Caco-2 (cell line): ENCODE data around the gene KCNIP4. TPM values are rescaled to one million over a fixed set of nuclear protein-coding genes. Genes with fewer than 3 reads are reported as not detected.

Experiments
- BruUV-seq: library from RNA; stranded (reverse); fragments of 400-500 nt; replicated peaks from 2 replicates; lab custom pipeline; 2021; lab: Mats Ljungman, UMichigan
- CTCF ChIA-PET: fragments of 300-600 bp; sonication (Branson Sonifier 250); formaldehyde crosslinking; loops from one replicate; lab custom pipeline; 2022; ENCODE audit warnings: antibody characterized with exemption; lab: Charles Lee
- POLR2A ChIA-PET: fragments of 300-600 bp; sonication (Branson Sonifier 250); formaldehyde crosslinking; loops from one replicate; lab custom pipeline; 2022; ENCODE audit warnings: antibody characterized with exemption; lab: Charles Lee
- DNase-seq, 2 experiments: peaks; one replicate each; pipeline versions ENCODE4 v3.0.0 to v3.0.0-alpha.2; 2020 to 2022
- H3K27me3 ChIP-seq: replicated peaks from 2 replicates; pipeline ENCODE4 v1.6.0; 2011; ENCODE audit warnings: low read length; ENCODE audit not compliant: control insufficient read depth, insufficient read depth
- H3K36me3 ChIP-seq: 2 replicates; pipeline ENCODE4 v1.5.1; 2011; ENCODE audit warnings: low read length; ENCODE audit not compliant: control insufficient read depth, insufficient read depth
- H3K4me1 ChIP-seq: fragments of 250-450 bp; sonication (Bioruptor Pico); 2 replicates; pipeline ENCODE4 v1.5.1; 2020; ENCODE audit warnings: mild to moderate bottlenecking
- H3K4me3 ChIP-seq: 2 replicates; pipeline ENCODE4 v1.5.1; 2011; ENCODE audit warnings: low read depth, mild to moderate bottlenecking, control low read depth, low read length
- H3K9me3 ChIP-seq: fragments of 250-450 bp; sonication (Bioruptor Pico); 2 replicates; pipeline ENCODE4 v1.5.1; 2020; ENCODE audit warnings: mild to moderate bottlenecking, moderate library complexity
- H3K27ac Mint-ChIP-seq: one replicate; pipeline ENCODE4 v1.8.0; 2022; ENCODE audit warnings: mixed read lengths; ENCODE audit not compliant: unreplicated experiment
- H3K27me3 Mint-ChIP-seq: one replicate; pipeline ENCODE4 v1.8.0; 2022; ENCODE audit warnings: mixed read lengths; ENCODE audit not compliant: insufficient read depth, unreplicated experiment
- H3K36me3 Mint-ChIP-seq: one replicate; pipeline ENCODE4 v1.8.0; 2022; ENCODE audit warnings: mild to moderate bottlenecking, mixed read lengths; ENCODE audit not compliant: insufficient read depth, unreplicated experiment
- H3K4me1 Mint-ChIP-seq: one replicate; pipeline ENCODE4 v1.8.0; 2022; ENCODE audit warnings: low read depth, mixed read lengths; ENCODE audit not compliant: unreplicated experiment
- H3K4me3 Mint-ChIP-seq: one replicate; pipeline ENCODE4 v1.8.0; 2022; ENCODE audit warnings: mild to moderate bottlenecking, moderate library complexity, mixed read lengths; ENCODE audit not compliant: unreplicated experiment
- H3K9me3 Mint-ChIP-seq: one replicate; pipeline ENCODE4 v1.8.0; 2022; ENCODE audit warnings: mixed read lengths; ENCODE audit not compliant: unreplicated experiment
- intact Hi-C: fragments of 100-400 bp; cut with micrococcal nuclease; formaldehyde crosslinking; loops from one replicate; pipeline ENCODE4 v1.10.0; 2022; ENCODE audit not compliant: unreplicated experiment
- total RNA-seq: library from RNA; stranded (reverse); gene quantifications from 2 replicates; pipeline ENCODE4 v1.2.3, GENCODE V29; 2022
- TF ChIP-seq, protein P1 (sequence below), 2 experiments: fragments of 200-600 bp in 1 of 2; IDR thresholded peaks; 1 replicate in 1 of 2; 2 replicates in 1 of 2; pipeline versions ENCODE4 v1.5.1 to v1.8.0; 2011 to 2022; ENCODE audit warnings: antibody characterized with exemption in 1 of 2, control low read depth in 1 of 2, inconsistent platforms in 1 of 2, low read depth in 1 of 2, low read length in 1 of 2, mild to moderate bottlenecking in 1 of 2, moderate library complexity in 1 of 2; ENCODE audit not compliant: insufficient read depth in 1 of 2, severe bottlenecking in 1 of 2, unreplicated experiment in 1 of 2

Gene KCNIP4
- total RNA-seq, 1 experiment from 2014 or later, result not detected

DNA sequence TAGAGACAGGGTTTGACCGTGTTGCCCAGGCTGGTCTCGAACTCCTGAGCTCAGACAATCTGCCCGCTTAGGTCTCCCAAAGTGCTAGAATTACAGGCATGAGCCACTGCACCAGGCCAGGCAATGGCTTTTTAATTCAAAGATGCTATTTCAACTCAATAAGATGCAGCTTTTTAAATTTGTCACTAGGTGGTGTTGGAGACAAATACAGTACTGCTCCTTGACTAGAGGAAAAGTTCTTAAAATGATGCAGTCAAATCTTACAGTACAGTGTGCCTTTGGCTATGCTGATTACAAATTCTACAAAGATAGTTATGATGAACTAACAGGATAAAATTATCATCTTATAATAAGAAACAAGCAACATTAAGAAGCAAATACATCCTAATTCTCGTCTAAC lies 441.1 kb downstream of the KCNIP4 start:
- no peaks in the 10 kb centered on the region for H3K4me1 Mint-ChIP-seq
- BruUV-seq, result no TSS peak
- TF ChIP-seq, protein P1, sequence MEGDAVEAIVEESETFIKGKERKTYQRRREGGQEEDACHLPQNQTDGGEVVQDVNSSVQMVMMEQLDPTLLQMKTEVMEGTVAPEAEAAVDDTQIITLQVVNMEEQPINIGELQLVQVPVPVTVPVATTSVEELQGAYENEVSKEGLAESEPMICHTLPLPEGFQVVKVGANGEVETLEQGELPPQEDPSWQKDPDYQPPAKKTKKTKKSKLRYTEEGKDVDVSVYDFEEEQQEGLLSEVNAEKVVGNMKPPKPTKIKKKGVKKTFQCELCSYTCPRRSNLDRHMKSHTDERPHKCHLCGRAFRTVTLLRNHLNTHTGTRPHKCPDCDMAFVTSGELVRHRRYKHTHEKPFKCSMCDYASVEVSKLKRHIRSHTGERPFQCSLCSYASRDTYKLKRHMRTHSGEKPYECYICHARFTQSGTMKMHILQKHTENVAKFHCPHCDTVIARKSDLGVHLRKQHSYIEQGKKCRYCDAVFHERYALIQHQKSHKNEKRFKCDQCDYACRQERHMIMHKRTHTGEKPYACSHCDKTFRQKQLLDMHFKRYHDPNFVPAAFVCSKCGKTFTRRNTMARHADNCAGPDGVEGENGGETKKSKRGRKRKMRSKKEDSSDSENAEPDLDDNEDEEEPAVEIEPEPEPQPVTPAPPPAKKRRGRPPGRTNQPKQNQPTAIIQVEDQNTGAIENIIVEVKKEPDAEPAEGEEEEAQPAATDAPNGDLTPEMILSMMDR (IDR thresholded peaks at IDR 0.05; ENCODE audit: insufficient read depth in 1 of 2, low read depth in 1 of 2, low read length in 1 of 2, severe bottlenecking in 1 of 2, unreplicated experiment in 1 of 2), result no peak
- intact Hi-C loops, result no loop called here
- Histone ChIP-seq H3K9me3 (no peaks in the 10 kb centered on the region), H3K27me3 (no peaks in the 10 kb centered on the region), H3K4me1 (no peaks in the 10 kb centered on the region), H3K4me3 (no peak overlapping the region), H3K36me3 (no peaks in the 10 kb centered on the region)
- ChIA-PET POLR2A (no interaction called here), CTCF (no interaction called here)
- no peak for DNase-seq
- peaks cover 2% of the 10 kb centered on the region for H3K27me3 Mint-ChIP-seq
- H3K27ac Mint-ChIP-seq, result no peak overlapping the region
- H3K4me3 Mint-ChIP-seq, result no peak overlapping the region
- H3K36me3 Mint-ChIP-seq, result no peaks in the 10 kb centered on the region
- no peaks in the 10 kb centered on the region for H3K9me3 Mint-ChIP-seq

GRCh38 chr4:21490682-21491081 lies 457.9 kb downstream of the KCNIP4 start:
- intact Hi-C loops, result no loop called here
- no peak for DNase-seq
- CTCF ChIA-PET, result no interaction called here
- TF ChIP-seq, protein P1 (IDR thresholded peaks at IDR 0.05; ENCODE audit: insufficient read depth in 1 of 2, low read depth in 1 of 2, low read length in 1 of 2, severe bottlenecking in 1 of 2, unreplicated experiment in 1 of 2), result no peak
- Mint-ChIP-seq H3K4me3 (no peak overlapping the region), H3K27me3 (no peaks in the 10 kb centered on the region), H3K4me1 (no peaks in the 10 kb centered on the region), H3K36me3 (no peaks in the 10 kb centered on the region), H3K9me3 (no peaks in the 10 kb centered on the region), H3K27ac (no peak overlapping the region)
- no peaks in the 10 kb centered on the region for H3K27me3 ChIP-seq
- H3K4me1 ChIP-seq, result no peaks in the 10 kb centered on the region
- no peak overlapping the region for H3K4me3 ChIP-seq
- BruUV-seq, result no TSS peak
- H3K36me3 ChIP-seq, result no peaks in the 10 kb centered on the region
- POLR2A ChIA-PET, result no interaction called here
- no peaks in the 10 kb centered on the region for H3K9me3 ChIP-seq

GRCh38 chr4:21476757-21477156 lies 471.8 kb downstream of the KCNIP4 start:
- Histone ChIP-seq H3K36me3 (no peaks in the 10 kb centered on the region), H3K4me1 (no peaks in the 10 kb centered on the region), H3K9me3 (no peaks in the 10 kb centered on the region), H3K27me3 (no peaks in the 10 kb centered on the region), H3K4me3 (no peak overlapping the region)
- H3K27ac Mint-ChIP-seq, result no peak overlapping the region
- no TSS peak for BruUV-seq
- ChIA-PET POLR2A (no interaction called here), CTCF (no interaction called here)
- TF ChIP-seq, protein P1 (IDR thresholded peaks at IDR 0.05; ENCODE audit: insufficient read depth in 1 of 2, low read depth in 1 of 2, low read length in 1 of 2, severe bottlenecking in 1 of 2, unreplicated experiment in 1 of 2), result no peak
- DNase-seq, result peak; percentile 41 to 49
- intact Hi-C loops, result no loop called here
- no peaks in the 10 kb centered on the region for H3K4me1 Mint-ChIP-seq
- no peak overlapping the region for H3K4me3 Mint-ChIP-seq
- no peaks in the 10 kb centered on the region for H3K9me3 Mint-ChIP-seq
- peaks cover 3% of the 10 kb centered on the region for H3K27me3 Mint-ChIP-seq
- no peaks in the 10 kb centered on the region for H3K36me3 Mint-ChIP-seq
